K562 (cell line): Measurements from ENCODE around the gene PGS1.

Experiments used
- HCFC1 ChIP-seq: IDR thresholded peaks from 2 replicates; pipeline ENCODE4 v1.6.1; 2012; ENCODE audit warnings: low read depth, low read length, improper control_type of control experiment
- SIN3A ChIP-seq, 2 experiments: fragments of 150-350 bp in 1 of 2; IDR thresholded peaks; 2 replicates each; pipeline ENCODE4 v1.6.1; 2011 to 2016; ENCODE audit warnings: borderline replicate concordance in 2 of 2, low read depth in 2 of 2, low read length in 2 of 2, mild to moderate bottlenecking in 2 of 2, moderate library complexity in 2 of 2; ENCODE audit not compliant: control insufficient read depth in 1 of 2
- ZFX ChIP-seq: sonication (generic); formaldehyde crosslinking; IDR thresholded peaks from 2 replicates; pipeline ENCODE4 v1.8.0; 2022; ENCODE audit warnings: mild to moderate bottlenecking, missing genetic modification reagents, moderate library complexity

DNA sequence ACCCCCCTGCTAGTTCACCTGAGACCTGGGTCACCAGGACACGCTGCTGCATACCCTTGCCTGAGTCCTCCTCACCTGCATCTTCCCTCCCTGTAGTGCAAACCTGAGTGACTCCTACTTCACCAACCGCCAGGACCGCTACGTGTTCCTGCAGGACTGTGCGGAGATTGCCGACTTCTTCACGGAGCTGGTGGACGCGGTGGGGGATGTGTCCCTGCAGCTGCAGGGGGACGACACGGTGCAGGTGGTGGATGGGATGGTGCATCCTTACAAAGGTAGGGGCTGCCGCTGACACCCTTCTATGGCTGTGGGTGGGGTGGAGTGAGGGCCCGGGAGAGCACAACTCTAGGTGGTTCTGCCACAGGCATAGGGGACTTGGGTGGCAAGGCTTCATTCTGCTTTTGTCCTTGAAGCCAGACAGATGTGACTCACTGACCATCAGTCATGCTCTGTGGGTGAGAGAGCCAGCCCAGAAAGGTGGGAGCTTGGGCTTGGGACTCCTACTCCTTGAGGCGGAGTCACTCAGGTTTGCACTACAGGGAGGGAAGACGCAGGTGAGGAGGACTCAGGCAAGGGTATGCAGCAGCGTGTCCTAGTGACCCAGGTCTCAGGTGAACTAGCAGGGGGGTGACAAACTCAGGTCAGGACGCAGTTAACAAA, 22.3 kb downstream of the PGS1 start:
- TF ChIP-seq ZFX: no peak
- TF ChIP-seq HCFC1: no peak
- no peak for TF ChIP-seq SIN3A (IDR thresholded peaks at IDR 0.05; ENCODE audit: borderline replicate concordance in 2 of 2, control insufficient read depth in 1 of 2, low read depth in 2 of 2, low read length in 2 of 2)
